HFFc6 (cell line): ENCODE results near the gene ZNF287. TPM values are rescaled to one million over a fixed set of nuclear protein-coding genes. Genes with fewer than 3 reads are reported as not detected.
A peak's percentile ranks its signal among the peaks of the same experiment; 100 is the strongest.

Experiments used
- DNase-seq: peaks from one replicate; pipeline ENCODE4 v3.0.0-alpha.2; 2018
- H3K27ac Mint-ChIP-seq: 2 replicates; pipeline ENCODE4 v1.8.0; 2020; ENCODE audit warnings: mild to moderate bottlenecking, mixed read lengths
- H3K27me3 Mint-ChIP-seq: 2 replicates; pipeline ENCODE4 v1.8.0; 2021; ENCODE audit warnings: mild to moderate bottlenecking, moderate library complexity, mixed read lengths; ENCODE audit not compliant: insufficient read depth
- H3K36me3 Mint-ChIP-seq: 2 replicates; pipeline ENCODE4 v1.8.0; 2021; ENCODE audit warnings: low read depth, mixed read lengths
- H3K4me1 Mint-ChIP-seq: 2 replicates; pipeline ENCODE4 v1.8.0; 2020; ENCODE audit warnings: low read depth, mixed read lengths
- H3K4me3 Mint-ChIP-seq: 2 replicates; pipeline ENCODE4 v1.8.0; 2020; ENCODE audit warnings: mild to moderate bottlenecking, moderate library complexity, mixed read lengths
- H3K9me3 Mint-ChIP-seq: 2 replicates; pipeline ENCODE4 v1.8.0; 2020; ENCODE audit warnings: mild to moderate bottlenecking, mixed read lengths
- CTCF ChIP-seq: fragments of 200-600 bp; sonication (generic); IDR thresholded peaks from 2 replicates; pipeline ENCODE4 v1.5.0; 2021; ENCODE audit warnings: antibody characterized with exemption, mild to moderate bottlenecking
- total RNA-seq, 6 experiments: library from RNA; stranded (reverse); fragmentation: NEBNext Ultra II Directional; extraction: Animal tissue kit (Norgen Biotek cat#: 25700); gene quantifications; 2 replicates in 1 of 6; 3 replicates in 5 of 6; pipeline ENCODE4 v1.2.3, GENCODE V29; 2021

ZNF287 gene
- total RNA-seq, 6 experiments from 2014 or later = 6.5 to 11.1 (median 8.6) TPM

- H3K4me1 Mint-ChIP-seq = peaks cover 7% of the 10 kb centered on the region
- H3K27ac Mint-ChIP-seq = no peak overlapping the region
- no peaks in the 10 kb centered on the region; the same call in 1 of the 2 replicates for H3K9me3 Mint-ChIP-seq
- DNase-seq = no peak
- H3K27me3 Mint-ChIP-seq = no peaks in the 10 kb centered on the region; the same call in none of the 2 replicates
- no peak overlapping the region for H3K4me3 Mint-ChIP-seq
- no peak for TF ChIP-seq CTCF
- no peaks in the 10 kb centered on the region for H3K36me3 Mint-ChIP-seq
Measured at GRCh38 chr17:16511593-16511992, 57.4 kb downstream of the ZNF287 start.

- TF ChIP-seq CTCF = no peak
- H3K36me3 Mint-ChIP-seq = no peaks in the 10 kb centered on the region
- no peak overlapping the region for H3K27ac Mint-ChIP-seq
- peaks cover 5% of the 10 kb centered on the region for H3K27me3 Mint-ChIP-seq
- no peaks in the 10 kb centered on the region for H3K4me1 Mint-ChIP-seq
- H3K9me3 Mint-ChIP-seq = no peaks in the 10 kb centered on the region
- no peak overlapping the region for H3K4me3 Mint-ChIP-seq
- no peak for DNase-seq
Measured at GRCh38 chr17:16507918-16508533, 61.0 kb downstream of the ZNF287 start.

GRCh38 chr17:16506188-16506587, 62.8 kb downstream of the ZNF287 start:
- Mint-ChIP-seq H3K4me3 (no peak overlapping the region), H3K27ac (no peak overlapping the region), H3K4me1 (no peaks in the 10 kb centered on the region), H3K9me3 (no peaks in the 10 kb centered on the region), H3K27me3 (peaks cover 14% of the 10 kb centered on the region), H3K36me3 (no peaks in the 10 kb centered on the region)
- DNase-seq = no peak
- peak; percentile 52 for TF ChIP-seq CTCF

- no peak overlapping the region for H3K4me3 Mint-ChIP-seq
- TF ChIP-seq CTCF = no peak
- H3K27ac Mint-ChIP-seq = no peak overlapping the region
- H3K36me3 Mint-ChIP-seq = no peaks in the 10 kb centered on the region
- H3K4me1 Mint-ChIP-seq = no peaks in the 10 kb centered on the region
- peaks cover 15% of the 10 kb centered on the region for H3K27me3 Mint-ChIP-seq
- no peaks in the 10 kb centered on the region for H3K9me3 Mint-ChIP-seq
- no peak for DNase-seq
Measured at GRCh38 chr17:16504984-16505383, 64.0 kb downstream of the ZNF287 start.

Other genes starting within 250 kb of the ZNF287 start
- 10 to 100 TPM; 12.2 to 22.4 (median 15.2) TPM for gene CENPV, start 215.7 kb downstream of the ZNF287 start, total RNA-seq
- 1,000 to 10,000 TPM; 1,553 to 1,785 (median 1,678) TPM for gene UBB, start 188.1 kb downstream of the ZNF287 start, total RNA-seq
- gene TRPV2, start 153.6 kb downstream of the ZNF287 start, total RNA-seq = 10 to 100 TPM in 4 of 6 experiments, 1 to 10 TPM in 2; 2.9 to 19.5 (median 18.1) TPM
- under 1 TPM; 0.14 to 0.57 (median 0.27) TPM for gene LRRC75A, start 77.0 kb downstream of the ZNF287 start, total RNA-seq
- gene ZNF624, start 84.6 kb upstream of the ZNF287 start, total RNA-seq = 1 to 10 TPM; 2.6 to 3.6 (median 2.9) TPM
- gene CCDC144A, start 121.0 kb upstream of the ZNF287 start, total RNA-seq = under 1 TPM; 0.12 to 0.59 (median 0.36) TPM